GM19372 (cell line): ENCODE measurements around the gene PSMF1.
"Not testable (repeated sequence)": the region's sequence is repeated elsewhere in the genome, so short reads cannot be mapped to it uniquely, and the experiment has no call there.

Experiments
- ATAC-seq: cut with Tn5 transposase; IDR thresholded peaks from one replicate; pipeline ENCODE4 v1.9.1; 2021; ENCODE audit warnings: mild to moderate bottlenecking, low read depth, moderate library complexity; ENCODE audit not compliant: unreplicated experiment

PSMF1 gene

DNA sequence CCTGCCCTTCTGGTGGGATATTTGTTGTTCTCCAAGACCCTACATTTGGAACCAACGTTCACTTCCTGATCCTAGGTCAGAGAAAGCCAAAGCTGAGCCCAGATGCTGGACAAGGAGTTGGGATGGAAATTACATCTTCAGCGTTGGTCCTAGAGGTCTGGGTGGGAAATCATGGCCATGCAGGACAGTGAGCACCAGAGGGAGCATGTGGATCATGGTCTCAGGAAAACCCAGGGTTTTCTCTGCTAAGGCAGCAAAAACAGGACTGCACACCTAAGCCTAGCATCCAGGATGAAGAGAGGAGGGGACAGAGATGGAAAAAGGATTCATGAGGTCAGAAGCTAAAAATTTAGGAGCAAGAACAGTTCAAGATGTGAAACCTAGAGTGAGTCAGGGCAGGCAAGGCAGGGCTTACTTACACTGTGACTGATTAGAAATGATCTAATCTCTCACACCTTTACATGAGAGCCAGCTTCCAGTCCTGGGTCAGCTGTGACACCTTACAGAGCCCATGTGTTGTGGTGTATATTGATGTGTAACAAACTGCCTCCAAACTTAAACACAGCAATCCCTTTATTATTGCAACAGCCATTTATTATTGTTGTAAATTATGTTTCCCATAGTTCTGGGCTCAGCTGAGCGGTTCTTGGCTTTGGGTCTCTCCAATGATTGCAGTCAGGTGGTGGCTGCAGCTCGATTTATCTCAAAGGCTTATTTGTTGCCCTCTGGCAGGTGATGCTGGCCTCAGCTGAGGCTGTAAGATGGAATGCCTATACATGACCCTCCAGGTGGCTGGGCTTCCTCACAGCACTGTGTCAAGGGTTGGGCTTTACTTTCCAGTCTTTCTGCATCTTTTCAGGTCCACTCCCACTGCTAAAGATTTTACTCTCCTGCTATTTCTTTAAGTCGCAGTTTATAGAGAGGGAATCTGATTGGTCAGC lies 91.3 kb downstream of the PSMF1 start:
- ATAC-seq: no peak

- no peak for ATAC-seq
Observed at GRCh38 chr20:1210501-1210900, 92.1 kb downstream of the PSMF1 start.

DNA sequence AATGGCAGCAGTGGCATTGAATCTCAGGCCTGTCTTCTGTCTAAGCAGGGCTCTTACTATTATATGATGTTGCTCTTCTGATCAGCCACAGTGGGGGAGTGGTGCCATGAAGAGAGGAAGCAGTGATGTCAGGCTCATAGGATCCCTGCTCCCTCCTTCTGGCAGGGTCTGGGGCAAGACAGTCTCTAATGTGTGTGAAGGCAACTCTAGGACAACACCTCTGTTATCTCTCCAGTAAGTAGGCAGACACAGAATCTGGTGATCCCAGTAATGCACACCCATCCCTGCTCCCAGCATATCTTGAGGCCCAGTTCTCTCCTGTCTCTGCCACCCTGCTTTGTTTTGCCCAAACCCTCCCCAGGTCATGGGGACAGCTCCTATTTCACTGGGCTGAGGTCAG lies 93.6 kb downstream of the PSMF1 start:
- ATAC-seq: no peak

GRCh38 chr20:1212607-1213396 lies 94.4 kb downstream of the PSMF1 start:
- no peak for ATAC-seq

DNA sequence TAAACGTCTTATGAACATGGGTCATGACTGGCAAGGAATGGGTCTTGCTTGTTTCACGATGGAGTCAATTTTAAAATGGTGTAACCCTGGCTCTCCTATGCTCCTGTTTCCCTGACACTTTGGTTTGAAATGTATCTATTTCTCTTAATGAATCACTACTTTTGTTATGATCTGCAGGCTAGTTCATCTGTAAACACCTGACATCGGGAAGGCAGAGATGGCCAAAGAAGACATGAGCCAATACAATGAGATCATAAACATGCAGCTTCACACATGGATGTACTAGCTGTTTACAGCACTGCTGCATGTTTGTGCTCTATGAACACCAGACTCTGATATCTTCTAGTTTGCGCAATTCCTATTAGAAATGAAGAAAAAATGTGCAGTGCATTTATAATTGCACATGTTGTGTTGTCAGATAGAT lies 96.4 kb downstream of the PSMF1 start:
- no peak for ATAC-seq

DNA sequence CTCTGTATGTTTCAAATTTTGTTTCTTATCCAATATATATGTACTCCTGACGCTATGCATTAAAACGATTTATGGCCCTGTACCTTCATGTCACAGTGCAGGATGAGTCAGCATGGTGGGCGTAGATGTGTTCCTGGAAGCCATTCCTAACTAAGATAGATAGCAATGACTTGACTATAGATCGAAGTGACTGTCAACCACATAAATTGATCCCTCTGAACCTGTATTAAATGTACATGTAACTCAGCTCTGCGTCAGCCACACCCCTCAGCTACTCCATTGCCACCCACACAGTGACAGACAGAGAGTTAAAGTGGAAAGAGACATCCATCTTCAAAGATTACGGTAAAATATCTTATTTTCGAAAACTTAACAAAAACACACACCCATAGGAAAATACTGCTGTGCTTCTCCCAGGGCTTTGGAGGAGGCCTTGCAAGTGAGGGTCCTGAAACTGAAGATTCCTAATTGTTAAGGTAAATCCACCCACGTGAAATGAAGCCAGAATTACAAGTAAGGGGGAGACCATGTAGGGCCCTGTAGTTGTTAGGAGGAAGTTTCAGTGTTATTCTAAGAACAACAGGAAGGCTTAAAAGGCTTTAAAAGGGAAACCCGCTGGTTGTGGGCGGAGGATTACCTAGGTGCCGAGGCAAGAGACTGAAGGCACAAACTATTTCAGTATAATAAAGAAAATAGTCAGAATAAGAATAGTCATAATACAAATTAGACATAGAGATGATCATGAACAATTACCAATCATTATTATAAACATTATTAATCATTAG lies 97.2 kb downstream of the PSMF1 start:
- no peak for ATAC-seq

GRCh38 chr20:1216527-1217427 lies 98.4 kb downstream of the PSMF1 start:
- ATAC-seq: not testable (repeated sequence)
